GM12892 (cell line): ENCODE data around the gene TPD52L3. TPM values are rescaled to one million over a fixed set of nuclear protein-coding genes. Genes with fewer than 3 reads are reported as not detected.

Experiments
- DNase-seq: peaks from one replicate; pipeline ENCODE4 v3.0.0; 2011; ENCODE audit not compliant: insufficient read length
- FAIRE-seq: peaks from 2 replicates; lab custom pipeline; 2011; peaks lifted over from hg19 to GRCh38; lab: Jason Lieb, UNC
- POLR2A ChIP-seq: IDR thresholded peaks from 2 replicates; pipeline ENCODE4 v1.6.1; 2011; ENCODE audit warnings: low read depth, low read length, control low read depth
- POLR2AphosphoS5 ChIP-seq: IDR thresholded peaks from 2 replicates; pipeline ENCODE4 v1.6.1; 2011; ENCODE audit warnings: low read depth, low read length, control low read depth
- TAF1 ChIP-seq: IDR thresholded peaks from 2 replicates; pipeline ENCODE4 v1.6.1; 2011; ENCODE audit warnings: low read depth, mild to moderate bottlenecking, control low read depth, low read length, borderline replicate concordance
- polyA plus RNA-seq: library from polyadenylated mRNA; unstranded; fragments of >200 nt; gene quantifications from one replicate; pipeline ENCODE4 v1.2.1, GENCODE V29; 2012; ENCODE audit warnings: missing spikeins, inconsistent platforms; ENCODE audit not compliant: missing spikeins

Gene TPD52L3
- polyA plus RNA-seq = not detected

DNA sequence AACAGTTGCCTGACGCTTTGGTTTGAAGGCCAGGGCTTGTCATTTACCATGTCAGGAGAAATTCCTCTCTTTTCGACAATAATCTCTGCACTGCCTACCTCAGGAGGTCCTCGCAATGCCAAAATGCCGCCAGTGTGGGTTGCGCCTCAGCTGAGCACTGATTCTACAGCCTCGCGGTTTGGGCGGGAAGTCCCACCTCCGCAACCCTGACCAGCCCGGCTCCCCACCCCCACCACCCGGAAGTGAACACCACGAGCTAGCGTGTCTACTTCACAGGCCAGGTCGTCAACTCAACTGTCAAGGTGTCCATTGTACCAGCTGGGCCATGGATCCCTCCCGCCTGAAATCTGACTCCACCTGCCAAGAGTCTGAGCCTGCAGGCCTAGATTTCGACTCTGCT lies at the start of gene TPD52L3:
Gene TPD52L3 (plus strand): TSS at position 273 of the 400 bp plus-strand sequence. CDS start 221 bp downstream, outside the sequence.
- FAIRE-seq (no peak), DNase-seq (no peak)
- TF ChIP-seq POLR2AphosphoS5 (no peak), TAF1 (no peak), POLR2A (no peak)

DNA sequence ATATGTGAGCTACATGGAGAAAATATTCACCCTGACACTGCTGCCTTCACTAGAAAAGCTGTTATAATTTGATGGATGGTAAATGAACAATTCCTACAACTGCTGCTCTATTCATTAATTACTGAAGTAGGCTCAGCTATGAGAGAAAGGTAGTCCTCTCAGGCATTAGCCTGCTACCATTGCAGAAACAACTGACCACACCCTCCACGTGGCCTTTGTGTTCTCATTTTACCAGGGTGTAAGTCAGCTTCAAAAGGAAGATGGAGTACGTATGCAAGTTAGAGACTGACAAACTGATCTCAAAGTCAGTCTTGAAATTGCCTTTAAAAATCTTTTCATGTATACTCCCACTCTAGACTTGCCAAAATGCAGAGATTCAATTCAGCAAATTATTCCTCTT lies 26.3 kb upstream of the TPD52L3 start:
- DNase-seq = no peak
- FAIRE-seq = no peak
- TF ChIP-seq TAF1 (no peak), POLR2A (no peak), POLR2AphosphoS5 (no peak)

DNA sequence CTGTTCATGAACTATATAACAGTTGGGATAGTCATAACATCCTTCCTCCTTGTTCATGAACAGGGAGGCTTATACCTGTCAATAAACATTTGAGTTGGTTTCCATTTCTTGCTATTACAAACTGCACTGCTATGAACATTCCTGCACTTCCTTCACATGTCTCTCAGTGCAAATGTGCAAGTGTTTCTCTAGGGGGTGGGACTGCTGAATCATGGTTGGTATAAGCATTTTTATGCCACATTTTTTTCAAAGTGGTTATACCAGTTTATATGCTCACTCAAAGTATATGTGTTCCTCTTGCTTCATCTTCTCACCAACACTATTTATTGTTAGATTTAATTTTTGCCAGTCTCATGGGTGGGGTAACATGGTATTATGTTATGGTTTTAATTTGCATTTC lies 25.8 kb upstream of the TPD52L3 start:
- TF ChIP-seq TAF1 (no peak), POLR2AphosphoS5 (no peak), POLR2A (no peak)
- DNase-seq = no peak
- FAIRE-seq = no peak

DNA sequence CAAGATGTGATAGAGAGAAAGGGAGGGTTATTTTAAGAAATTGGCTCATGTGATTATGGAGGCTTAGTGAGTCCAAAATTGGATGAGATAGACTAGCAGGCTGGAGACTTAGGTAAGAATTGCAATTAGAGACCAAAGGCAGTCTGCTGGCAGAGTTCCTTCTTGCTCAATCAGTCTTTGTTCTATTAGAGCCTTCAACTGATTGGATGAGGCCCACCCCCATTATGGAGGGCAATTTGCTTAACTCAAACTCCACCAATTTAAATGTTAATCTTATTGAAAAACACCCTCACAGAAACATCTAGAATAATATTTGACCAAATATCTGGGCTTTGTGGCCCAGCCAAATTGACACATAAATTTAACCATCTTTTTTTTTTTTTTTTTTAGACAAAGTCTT lies 23.9 kb upstream of the TPD52L3 start:
- TF ChIP-seq TAF1 = no peak
- no peak for TF ChIP-seq POLR2AphosphoS5
- TF ChIP-seq POLR2A = no peak
- DNase-seq (no peak), FAIRE-seq (no peak)

DNA sequence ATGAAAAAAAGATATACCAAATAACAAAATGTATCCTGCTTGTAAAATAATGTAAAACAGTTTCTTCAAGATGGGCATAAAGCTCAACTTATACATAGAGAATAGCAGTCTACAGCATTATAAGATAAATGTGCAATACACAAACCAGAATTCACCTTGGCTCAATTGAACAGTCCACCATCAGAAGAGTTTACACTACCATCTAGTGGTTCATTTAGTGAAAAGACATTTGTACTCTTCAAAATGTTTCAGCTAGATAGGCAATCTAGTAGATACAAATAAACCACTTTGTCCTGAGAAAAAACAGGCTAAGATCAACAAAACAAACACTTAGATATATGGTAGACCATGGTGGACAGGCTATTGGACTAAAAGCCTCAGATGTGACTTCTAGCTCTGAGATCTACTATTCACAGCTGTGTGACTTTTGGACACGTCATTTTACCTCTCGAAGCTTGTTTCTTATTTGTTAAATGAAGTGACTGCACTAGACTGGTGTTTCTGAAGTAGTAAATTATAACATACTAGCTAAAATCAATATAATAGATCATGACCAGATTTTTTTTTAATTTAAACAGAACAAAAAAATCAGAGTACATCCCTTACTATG lies 22.1 kb upstream of the TPD52L3 start:
- TF ChIP-seq POLR2A (no peak), POLR2AphosphoS5 (no peak), TAF1 (no peak)
- DNase-seq (no peak), FAIRE-seq (peak; percentile 87)

DNA sequence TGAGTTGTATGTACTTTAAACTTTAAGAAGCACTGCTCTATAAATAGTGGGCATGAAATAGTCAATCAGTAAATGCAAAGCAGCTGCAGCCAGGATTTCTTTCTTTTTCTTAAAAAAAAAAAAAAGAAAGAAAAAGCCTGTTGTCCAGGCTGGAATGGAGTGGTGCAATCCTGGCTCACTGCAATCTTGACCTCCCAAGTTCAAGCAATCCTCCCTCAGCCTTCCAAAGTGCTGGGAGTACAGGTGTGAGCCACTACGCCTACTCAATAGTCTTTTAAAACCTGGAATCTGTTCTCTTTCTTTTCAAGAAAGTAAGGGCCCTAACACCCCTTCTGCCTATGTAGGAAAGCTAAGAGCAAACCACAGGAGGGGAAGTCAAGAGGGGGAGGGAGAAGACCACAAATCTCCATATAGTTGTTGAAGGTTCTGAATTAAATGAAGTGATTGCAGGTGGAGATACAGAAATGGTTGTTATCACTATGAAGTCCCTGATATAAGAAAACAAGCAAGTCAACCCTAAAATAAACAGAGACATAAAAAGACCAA lies 20.6 kb upstream of the TPD52L3 start:
- no peak for TF ChIP-seq TAF1
- no peak for TF ChIP-seq POLR2AphosphoS5
- TF ChIP-seq POLR2A = no peak
- no peak for DNase-seq
- peak; percentile 30 for FAIRE-seq

DNA sequence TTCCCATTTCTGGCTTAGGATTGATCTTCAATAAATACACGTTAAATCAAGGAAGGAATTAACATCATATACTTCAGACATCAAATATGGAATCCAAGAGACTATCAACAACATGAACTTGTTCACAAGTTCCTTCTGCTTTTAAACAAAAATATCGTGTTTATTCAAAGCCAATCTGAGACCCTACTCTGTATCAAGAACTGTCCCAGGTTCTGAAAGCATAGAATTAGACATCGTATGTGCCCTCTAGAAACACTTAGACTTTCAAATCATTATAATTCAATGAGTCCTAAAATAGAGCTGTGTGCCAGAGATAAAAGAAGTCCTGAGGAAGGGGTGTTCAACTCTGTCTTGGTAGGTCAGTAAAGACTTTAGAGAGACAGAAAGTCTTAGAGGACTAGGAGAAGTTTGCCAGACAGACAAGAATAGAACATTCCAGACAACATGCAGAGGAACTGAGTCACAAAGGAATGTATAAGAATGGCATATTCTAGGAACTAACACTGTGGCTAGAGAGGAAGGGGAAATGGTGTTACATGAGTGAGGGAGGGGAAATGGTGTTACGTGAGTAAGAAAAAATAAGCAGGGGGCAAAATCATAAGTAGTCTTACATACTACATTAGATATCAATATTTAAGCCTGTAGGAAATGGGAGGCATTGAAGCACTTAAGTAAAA lies 2.9 kb downstream of the TPD52L3 start:
- FAIRE-seq = peak; percentile 74
- no peak for TF ChIP-seq TAF1
- no peak for TF ChIP-seq POLR2AphosphoS5
- no peak for TF ChIP-seq POLR2A
- DNase-seq = no peak

DNA sequence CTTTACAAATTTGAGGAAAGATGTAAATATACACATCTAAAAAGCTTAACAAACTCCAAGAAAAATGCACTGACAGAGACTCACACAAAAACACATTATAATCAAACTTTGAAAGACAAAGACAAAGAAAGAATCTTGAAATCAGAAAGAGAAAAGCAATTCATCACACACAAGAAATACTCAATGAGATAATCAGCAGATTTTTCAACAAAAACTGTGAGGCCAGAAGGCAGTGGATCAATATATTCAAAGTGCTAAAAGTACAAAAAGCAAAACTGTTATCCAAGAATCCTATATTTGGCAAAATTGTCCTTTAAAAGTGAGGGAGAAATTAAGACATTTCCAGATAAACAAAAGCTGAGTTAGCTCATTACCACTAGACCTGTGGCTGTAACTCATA lies 6.1 kb downstream of the TPD52L3 start:
- no peak for TF ChIP-seq POLR2A
- TF ChIP-seq POLR2AphosphoS5 = no peak
- TF ChIP-seq TAF1 = no peak
- no peak for FAIRE-seq
- no peak for DNase-seq

DNA sequence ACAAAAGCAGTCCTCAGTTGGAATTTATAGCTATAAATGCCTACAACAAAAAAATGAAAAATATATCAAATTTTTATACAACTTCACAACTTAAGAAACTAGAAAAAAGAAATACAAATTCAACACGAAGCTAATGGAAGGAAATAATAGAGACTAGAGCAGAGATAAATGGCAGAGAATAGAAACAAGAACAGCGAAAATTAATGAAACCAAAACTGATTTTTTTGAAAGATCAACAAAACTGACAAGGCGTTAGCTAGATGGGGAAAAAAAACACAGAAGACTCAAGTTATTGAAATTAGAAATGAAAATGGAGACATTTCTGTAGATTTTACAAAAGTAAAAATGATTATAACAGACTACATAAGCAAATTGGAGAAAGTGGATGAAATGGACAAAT lies 20.6 kb downstream of the TPD52L3 start:
- TF ChIP-seq TAF1 (no peak), POLR2A (no peak), POLR2AphosphoS5 (no peak)
- DNase-seq (no peak), FAIRE-seq (no peak)

DNA sequence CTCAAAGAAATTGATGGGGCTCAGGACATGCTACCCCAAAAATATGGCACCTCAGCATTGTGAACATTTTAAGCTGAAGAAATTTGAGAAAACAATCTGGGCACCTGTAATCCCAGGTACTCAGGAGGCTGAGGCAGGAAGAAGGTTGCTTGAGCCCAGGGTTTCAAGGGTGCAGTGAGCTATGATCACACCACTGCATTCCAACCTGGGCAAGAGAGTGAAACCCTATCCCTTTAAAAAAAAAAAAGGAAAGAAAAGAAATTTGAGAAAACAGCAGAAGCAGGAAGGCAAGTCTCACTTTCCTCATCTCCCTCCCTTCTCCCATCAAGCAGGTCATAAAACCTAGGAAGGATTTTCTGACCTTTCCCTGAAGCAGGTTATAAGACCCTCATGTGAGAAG lies 23.6 kb downstream of the TPD52L3 start:
- FAIRE-seq = no peak
- DNase-seq = no peak

DNA sequence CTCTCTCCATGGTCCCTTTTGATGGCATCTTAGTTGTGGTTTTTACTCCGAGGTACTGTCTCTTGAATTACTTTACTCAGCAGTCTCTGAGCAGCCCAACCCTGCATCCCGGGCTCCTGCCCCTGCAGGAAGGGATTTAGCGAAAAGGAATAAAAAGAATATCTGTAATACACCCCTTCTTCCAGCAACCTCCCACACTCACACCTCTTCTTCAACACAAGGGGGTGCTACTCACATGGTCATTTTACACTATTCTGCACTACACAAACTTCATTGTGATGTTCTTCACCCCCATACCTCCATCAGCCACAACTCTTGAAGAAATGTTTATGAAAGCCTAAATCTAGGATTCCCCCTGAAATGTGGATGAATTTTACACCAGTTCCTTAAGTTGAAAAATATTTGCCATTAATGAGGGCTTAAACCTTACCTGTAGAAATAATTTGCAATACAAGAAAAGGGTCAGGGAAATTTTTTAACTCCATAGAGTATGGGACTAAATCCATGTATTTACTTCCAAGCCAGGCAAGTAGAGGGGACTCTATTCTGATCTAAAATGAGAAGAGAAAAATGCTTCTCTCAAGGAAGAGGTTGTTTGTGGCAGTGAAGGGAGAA lies 26.0 kb downstream of the TPD52L3 start:
- FAIRE-seq (peak; percentile 89), DNase-seq (peak; percentile 32)
- no peak for TF ChIP-seq POLR2A
- TF ChIP-seq POLR2AphosphoS5 = no peak
- no peak for TF ChIP-seq TAF1

More for the DNA sequence above, 23.6 kb downstream of the TPD52L3 start:
- TF ChIP-seq POLR2A = no peak
- no peak for TF ChIP-seq POLR2AphosphoS5
- TF ChIP-seq TAF1 = no peak
